Epithelial cell of esophagus (primary cell): Measurements from ENCODE around the gene COX18.

ENCODE experiments used
- DNase-seq: peaks from one replicate; pipeline ENCODE4 v3.0.0; 2010; ENCODE audit warnings: low read depth
- H3K4me3 ChIP-seq: 2 replicates; pipeline ENCODE4 v1.5.1; 2011; ENCODE audit warnings: mild to moderate bottlenecking, low read length, control low read depth
- TF ChIP-seq, protein P1 (sequence below): IDR thresholded peaks from 2 replicates; pipeline ENCODE4 v1.5.1; 2011; ENCODE audit warnings: low read depth, mild to moderate bottlenecking, low read length, control low read depth, inconsistent platforms; ENCODE audit not compliant: insufficient read depth; ENCODE audit errors: missing control alignments

The COX18 gene

DNA sequence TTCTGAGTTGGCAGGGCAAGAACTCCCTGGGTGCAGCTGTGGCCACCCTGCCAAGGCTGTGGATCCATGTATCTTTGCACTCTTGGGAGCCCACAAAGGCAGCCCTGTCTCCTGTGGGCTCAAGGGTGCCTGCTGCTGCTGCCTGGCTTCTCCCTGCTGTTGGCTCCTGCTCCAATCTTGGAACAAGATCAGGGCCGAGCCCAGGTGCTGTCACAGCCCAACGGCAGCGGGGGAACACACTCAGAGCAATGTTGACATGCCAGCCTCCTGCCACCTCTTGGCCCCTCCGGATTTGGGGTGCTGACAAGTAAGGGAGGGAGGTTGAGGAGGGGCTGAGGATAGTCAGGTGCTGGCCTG, 57.9 kb downstream of the COX18 start:
- no peak for DNase-seq
- H3K4me3 ChIP-seq = no peak overlapping the region
- TF ChIP-seq, protein P1, sequence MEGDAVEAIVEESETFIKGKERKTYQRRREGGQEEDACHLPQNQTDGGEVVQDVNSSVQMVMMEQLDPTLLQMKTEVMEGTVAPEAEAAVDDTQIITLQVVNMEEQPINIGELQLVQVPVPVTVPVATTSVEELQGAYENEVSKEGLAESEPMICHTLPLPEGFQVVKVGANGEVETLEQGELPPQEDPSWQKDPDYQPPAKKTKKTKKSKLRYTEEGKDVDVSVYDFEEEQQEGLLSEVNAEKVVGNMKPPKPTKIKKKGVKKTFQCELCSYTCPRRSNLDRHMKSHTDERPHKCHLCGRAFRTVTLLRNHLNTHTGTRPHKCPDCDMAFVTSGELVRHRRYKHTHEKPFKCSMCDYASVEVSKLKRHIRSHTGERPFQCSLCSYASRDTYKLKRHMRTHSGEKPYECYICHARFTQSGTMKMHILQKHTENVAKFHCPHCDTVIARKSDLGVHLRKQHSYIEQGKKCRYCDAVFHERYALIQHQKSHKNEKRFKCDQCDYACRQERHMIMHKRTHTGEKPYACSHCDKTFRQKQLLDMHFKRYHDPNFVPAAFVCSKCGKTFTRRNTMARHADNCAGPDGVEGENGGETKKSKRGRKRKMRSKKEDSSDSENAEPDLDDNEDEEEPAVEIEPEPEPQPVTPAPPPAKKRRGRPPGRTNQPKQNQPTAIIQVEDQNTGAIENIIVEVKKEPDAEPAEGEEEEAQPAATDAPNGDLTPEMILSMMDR = no peak

DNA sequence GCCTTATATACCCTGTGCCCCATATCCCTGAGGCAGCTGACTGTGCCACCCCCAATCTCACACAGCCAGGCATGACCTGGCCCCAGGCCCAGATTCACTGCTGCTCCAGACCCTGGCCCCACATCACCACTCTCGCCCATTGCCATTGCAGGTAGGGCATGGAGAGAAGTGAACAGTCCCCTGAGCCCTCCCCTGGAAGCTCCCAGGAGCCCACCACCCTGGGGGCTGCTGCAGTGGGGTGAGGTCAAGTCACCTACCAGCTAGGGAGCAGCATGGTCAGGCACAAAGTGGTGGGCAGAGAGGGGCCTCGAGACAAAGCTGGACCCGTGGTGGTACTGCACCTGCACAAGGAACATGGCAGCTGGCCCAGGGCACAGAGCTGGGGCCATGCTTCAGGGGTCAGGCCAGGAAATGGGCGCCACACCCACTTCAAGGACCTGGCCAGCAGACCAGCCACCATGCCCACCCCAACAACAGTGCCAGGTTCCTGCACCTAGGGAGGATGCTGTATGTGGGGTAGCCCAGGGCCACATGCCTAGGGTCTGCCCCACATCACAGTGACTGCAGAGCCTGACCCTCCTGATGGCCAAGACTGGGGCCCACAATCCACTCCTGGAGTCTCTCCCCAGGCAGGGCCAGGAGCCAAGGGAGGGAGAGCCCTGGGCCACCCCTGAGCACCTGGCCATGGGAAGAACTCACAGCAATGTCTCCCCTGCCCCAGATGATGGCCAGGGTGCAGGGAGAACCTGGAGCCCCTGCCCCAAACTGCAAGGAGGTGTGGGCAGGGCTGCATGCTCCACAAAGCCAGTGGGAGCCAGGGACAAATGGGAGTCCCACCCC, 58.5 kb downstream of the COX18 start:
- TF ChIP-seq, protein P1 = no peak
- no peak overlapping the region for H3K4me3 ChIP-seq
- DNase-seq = no peak

DNA sequence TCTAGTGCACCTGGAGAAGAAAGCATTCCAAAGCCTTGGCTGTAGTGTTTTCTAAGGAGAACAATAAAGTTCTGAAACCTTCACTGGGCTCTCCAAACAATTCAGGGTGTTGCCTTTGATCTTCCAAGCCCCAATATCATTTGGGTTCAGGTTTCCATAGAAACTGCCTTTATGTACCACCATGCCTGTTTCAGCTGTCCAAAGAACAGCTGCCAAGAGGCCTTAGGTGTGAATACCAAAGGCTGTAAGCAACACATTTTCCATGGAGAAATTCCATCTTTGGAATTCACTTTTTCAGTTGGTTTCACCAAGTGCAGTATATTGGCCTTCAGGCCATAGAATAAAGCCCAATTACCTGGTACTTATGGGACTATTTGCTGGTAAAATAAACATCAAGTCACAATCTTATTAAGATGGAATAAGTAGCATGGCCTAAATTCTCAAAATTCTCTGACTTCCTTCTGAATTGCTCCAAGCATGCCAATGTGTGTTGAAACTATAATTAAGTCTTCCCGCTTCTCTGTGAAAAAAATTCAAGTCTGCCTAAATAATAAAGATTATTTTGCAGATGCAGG, 61.9 kb downstream of the COX18 start:
- TF ChIP-seq, protein P1 = no peak
- no peak for DNase-seq
- H3K4me3 ChIP-seq = no peak overlapping the region

DNA sequence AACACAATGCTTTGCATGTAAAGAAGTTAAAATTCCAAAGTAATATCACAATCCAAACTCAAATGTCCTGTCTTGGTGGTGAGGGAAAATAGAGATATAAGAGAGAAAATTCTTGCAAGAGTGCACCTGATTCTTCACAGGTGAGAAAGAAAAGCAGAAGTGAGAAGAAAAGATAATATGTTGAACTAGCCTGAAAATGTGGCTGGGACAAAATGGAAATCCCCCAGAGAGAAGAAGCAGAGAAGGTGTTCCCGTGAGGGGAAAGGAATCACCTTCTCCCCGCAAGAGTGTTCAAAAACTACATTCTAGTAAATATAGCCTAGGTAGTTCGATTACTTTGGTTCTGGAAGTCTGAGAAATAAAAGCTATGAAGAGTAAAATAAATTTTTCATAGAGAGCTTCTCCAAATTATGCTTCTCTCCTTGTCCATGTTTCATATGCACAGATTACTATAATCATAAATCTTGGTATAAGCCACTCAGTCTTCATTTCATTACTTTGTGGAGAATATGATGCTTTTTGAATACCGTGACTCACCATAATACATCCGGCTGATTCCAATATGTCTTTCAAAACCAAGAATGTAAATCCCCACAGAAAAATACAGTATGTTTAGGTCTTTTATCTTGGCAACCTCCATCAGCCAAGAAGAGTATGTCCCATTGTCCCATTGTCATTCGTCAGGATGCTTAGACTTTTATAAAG, 63.1 kb downstream of the COX18 start:
- H3K4me3 ChIP-seq = no peak overlapping the region
- DNase-seq = no peak

DNA sequence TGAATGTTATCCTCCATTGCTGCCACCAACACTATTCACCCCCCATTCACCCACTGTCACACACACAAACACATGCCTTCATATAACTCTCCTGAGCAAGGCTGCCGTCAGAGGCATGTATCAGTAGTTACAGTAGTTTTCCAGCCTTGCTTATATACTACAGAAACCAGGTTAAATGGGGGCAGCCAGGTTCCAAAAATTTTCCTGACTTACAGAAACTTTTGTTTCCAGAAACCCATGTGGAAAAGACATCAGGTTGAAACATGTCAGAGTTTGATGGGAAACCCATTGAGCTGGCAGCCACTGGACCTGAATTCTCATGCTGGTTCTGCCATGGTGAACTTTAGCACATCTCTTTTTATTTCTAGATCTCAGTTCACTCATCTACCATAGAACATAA, 64.0 kb downstream of the COX18 start:
- TF ChIP-seq, protein P1 = no peak
- DNase-seq = no peak
- H3K4me3 ChIP-seq = no peak overlapping the region

More for the DNA sequence above, 63.1 kb downstream of the COX18 start:
- TF ChIP-seq, protein P1 = no peak
